ENCODE results near the gene DEDD2.

DEDD2 gene

DNA sequence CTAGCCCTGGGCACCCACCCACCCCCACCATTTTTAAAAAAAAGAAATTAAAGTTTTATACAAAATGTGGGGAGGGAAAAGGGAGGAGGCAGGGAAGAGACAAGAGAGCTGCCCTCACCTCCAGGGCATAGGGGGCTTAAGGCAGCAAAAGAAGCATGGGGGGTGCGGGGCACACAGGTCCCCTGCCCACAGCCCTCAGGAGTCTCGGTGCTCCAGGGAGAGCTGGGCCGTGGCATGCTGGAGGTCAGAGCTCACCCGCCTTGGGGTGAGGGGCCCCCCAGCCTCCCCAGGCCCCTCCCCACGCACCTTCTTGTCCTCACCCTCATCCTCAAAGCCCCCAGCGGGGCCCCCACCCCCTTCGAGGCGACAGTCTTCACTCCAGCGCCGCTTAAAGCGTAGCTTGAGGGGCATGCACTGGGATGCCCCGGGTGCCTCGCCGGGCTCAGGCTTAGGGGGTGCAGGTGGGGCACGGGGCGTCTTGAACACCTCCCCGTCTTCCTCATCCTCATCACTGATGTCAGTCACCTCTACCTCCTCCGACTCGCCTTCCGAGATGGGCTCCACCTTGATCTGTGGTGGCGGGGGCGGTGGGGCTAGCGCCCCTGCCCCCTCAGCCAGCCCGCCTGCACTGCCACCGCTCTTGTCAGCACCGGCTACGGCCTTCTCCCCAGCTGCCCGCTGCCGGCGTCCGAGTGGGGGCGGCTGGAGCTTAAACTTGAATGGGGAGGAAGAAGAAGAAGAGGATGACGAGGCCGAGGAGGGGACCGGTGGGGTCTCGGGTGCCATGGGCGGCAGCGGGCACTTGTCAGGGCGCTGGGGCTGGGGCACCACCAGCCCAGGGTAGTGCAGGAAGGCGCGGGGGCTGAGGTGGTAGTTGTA lies 31.0 kb upstream of the DEDD2 start:
- no peak for DNase-seq (ENCODE audit: low spot score)

DNA sequence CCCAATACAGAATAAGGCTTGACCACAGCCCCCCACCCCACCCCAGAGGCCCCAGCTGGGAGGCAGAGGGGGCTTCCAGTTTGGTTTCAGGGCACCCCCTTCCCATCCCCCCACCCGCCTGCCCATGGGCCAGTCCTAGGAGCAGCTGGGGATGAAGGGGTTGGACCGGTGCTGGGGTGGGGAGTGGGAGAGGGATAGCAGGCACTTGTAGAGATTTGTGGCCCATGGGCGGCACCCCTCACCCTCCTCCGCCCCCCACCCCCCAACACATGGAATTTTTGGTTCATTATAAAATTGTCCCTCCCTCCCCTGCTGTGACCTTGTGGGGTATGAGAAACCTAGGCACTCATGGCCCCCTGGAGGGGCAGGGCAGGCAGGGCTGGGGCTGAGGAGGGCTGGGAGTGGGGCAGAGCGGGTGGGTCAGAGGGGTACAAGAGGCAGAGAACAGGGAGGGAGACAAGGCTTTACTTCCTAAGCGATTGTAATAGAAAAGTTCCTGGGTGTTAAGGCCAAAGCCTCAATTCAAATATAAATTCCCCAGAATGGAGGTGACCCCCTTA lies 30.2 kb upstream of the DEDD2 start:
- no peak for DNase-seq (ENCODE audit: low spot score)

DNA sequence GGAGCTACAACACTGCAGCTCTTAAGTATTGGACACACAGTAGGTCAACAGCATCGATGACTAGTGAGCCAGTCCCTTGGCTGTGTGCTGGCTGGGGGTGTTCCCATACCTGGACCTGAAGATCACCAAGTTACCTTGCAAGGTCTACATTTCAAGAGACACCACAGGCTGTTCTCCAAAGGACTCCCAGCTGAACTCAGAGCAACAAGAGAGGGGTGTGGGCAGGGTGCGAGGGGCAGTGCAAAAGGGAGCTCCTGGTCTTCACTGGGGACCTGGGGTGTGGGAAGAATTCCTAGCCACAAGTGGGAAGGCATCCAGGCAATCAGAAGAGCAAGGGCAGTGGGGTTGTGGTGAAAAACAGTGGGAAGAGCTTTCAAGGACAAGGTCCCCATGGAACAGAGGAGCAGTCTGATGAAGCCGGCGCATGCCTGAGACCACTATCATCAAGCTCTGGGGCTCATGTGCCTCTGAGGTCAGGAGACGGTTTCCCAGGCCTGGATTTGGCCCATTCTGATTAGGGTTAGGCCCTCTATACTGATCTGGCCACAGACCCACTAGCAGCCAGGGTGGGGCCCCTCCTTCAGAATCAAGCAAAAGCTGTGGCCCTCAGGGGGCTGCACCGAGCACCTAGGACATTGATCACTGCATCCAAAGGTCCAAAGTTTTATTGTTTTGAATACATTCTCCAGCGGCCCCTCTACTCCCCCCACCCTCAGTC lies 29.6 kb upstream of the DEDD2 start:
- no peak for DNase-seq (ENCODE audit: low spot score)

DNA sequence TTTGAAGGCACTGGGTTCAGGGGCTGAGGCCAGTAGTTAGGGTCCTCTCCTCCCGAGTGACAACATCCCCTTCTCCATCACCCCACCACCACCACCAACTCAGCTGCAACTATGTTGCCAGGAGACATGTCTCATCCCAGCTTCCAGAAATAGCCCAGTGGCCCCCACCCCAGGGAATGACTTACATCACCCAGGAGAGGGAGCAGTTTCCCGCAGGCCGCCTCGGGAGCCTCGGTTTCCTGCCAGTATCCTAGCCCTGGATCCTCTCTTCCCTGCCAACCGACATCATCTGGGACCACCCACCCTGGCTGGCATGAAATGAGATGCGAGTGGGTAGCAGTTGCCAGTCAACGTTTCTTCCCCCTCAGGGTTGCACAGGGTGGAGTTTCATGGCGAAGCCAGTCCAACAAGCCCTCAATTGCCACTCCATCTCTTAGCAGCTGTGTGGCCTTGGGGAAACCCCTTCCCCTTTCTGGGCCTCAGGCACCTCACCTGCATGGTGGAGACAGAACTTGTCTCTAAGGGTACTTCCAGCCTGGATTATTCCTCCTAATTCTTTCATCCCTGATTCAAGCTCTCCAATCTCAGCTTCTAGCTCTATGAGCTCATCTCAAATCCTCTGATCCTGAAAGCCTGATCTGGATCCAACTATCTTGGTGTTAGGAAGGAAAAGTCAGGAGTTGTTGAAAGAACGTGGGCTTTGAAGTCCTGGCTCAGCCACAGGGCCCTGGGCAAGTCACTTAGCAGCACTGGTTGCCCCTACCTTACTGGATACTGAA lies 28.9 kb upstream of the DEDD2 start:
- DNase-seq (ENCODE audit: low spot score) = no peak

DNA sequence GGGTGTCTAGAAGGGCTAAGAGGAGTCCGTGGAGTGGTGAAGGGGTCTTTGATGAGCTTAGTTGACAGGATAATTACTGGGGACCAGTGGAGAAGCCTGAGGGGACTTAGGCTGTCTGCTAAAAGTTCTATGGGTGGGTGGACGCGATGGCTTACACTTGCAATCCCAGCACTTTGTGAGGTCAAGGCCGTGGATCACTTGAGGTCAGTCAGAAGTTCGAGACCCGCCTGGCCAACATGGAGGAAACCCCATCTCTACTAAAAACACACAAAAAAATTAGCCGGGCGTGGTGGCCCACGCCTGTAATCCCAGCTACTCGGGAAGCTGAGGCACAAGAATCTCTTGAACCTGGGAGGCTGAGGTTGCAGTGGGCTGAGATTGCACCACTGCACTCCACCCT lies 27.8 kb upstream of the DEDD2 start:
- no peak for DNase-seq (ENCODE audit: low spot score)

DNA sequence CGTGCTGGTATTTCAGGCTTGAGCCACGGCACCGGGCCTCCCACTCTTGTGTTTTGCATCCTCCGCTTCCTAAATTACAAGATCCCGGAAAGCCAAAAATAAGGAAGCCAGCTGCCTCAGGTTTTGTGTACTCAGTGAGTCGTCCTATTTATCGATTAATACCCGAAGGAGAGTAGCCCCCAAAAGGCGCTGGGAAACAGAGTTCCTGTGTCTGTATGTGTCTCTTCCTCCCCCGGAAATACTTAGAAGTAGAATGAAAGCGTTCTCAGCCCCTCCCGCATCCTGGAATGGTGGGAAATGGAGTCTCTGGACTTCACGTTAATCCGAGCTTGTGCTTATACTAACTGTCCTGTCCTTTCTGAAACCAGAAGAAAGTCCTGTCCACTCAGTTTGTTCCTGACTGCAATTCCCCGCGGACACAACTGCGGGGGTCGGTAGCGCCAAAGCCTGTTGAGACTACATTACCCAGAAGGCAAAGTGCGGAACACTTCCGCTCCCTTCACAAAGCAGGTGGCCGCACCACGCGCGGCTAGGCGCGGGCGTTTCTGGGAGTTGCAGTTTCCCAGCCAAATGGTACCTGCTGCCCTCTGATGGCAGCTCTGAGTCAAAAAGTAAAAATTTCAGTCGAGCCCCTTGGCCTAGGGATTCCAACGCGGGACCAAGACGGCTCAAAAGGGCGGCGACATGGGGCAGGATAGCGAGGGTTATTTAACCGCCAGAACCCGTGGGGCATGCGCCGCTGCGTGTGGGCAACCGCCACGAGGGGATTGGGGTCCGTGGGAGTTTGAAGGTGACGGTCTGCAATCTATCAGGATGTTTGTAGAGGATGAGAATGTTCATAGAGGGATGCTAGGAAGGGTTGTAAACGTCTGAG lies 27.1 kb upstream of the DEDD2 start:
- peak; percentile 92 for DNase-seq (ENCODE audit: low spot score)

DNA sequence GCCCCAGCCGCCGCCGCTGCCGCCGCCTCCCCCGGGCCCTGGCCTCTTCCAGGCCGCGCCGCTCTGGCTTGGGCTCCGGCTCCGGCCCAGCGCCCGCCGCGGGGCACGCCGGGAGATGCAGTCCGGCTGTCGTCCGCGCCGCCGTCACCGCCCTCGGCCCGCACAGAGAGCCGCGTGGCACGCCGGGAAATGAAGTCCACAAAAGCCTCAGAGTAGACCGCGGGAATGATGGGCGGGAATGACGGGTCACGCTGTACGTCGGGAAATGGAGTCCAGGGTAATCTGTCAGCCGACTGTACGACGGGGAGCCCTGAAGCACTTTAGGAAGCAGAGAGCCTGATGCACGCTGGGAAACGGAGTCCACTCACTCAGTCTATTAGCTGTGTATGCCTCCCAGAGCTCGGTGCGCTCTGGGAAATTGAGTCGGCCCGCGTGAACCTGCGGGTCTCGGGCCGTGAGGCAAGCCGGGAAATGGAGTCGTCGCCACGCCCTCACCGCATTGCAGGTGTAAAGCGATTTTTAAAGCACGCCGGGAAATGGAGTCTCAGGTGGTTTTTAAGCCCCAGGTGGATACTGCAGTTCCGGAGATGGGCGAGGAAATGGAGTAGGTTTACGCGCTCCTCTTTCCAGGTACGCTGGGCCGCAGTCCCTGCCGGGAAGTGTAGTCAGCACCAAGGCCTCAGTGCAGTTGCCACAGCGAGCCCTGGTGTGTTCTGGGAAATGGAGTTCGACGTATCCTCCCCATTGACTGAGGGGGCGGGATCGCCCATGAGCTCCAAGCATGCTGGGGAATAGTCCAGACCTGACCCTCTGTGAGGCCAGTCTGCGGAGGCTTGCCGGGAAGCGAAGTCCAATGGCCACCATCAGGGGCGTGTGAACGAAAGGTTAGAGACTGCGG lies 25.3 kb upstream of the DEDD2 start, which contains the start of gene GSK3A:
Gene GSK3A (minus strand): TSS at position 91 of the 898 bp plus-strand sequence. CDS start 137 bp downstream, outside the sequence.
- DNase-seq (ENCODE audit: low spot score) = peak; percentile 95

DNA sequence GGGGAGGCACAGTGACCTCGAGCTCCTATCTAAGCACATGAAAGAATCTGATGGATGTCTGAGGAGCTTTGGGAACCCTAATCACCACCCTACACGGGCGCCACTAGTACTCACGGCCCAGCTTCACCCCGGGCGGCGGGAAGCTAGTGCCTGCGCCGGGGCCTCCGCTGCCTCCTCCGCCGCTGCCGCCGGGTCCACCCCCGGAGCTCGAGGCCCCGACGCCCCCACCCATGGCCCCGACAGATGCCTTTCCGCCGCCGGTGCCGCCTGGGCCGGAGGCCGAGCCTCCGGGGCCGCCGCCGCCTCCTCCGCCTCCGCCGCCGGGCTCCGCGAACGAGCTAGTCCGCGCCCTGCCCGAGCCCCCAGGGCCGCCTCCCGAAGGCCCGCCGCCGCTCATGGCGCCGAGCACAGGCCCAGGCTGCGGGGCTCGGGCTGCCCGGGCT lies 24.6 kb upstream of the DEDD2 start:
- DNase-seq (ENCODE audit: low spot score) = no peak

DNA sequence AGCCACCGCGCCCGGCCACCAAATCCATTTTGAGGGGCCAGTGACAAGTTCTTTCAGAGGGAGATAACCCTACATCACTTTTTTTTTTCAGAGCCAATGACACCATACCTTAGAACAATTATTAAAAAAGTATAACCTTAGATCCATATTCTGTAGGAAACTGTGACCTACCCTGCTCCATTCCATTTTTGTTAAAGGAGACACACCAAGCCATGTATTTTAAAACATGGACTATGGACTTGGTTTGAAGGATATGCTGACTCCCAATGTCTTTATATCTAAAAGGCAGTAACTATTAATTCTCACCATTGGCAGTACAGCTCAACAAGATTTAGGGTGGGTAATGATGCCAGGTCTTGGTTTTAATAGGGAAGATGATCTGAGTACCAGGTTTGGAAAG lies 23.8 kb upstream of the DEDD2 start:
- DNase-seq (ENCODE audit: low spot score) = no peak

DNA sequence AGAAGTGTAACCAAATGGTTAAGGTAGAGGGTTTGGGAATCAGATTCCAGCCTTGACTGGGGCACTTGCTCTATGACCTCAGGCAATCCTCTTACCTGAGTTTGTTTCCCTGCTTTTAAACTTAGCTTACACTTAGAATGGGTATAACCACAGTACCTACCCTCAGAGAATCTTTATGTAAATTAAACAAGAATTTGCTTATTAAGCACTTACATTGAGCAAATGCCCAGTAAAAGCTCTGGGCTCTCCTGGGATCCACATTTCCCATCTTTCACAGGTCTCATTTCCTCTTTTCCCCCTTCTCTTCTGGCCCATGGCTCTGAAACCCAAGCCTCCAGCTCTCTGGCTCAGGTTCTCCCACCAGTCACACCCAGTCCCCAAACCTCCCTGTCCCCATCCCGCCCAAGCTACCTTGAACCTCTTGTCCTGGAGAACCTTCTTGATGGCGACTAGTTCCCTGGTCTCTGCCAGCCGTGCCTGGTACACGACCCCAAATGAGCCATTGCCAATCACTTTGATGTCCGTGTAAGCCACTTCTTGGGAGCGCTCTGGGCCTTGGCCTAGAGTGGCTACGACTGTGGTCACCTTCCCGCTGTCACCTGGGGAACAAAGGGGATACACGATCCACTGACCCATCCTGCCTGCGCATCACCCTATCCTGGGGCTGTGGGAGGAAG lies 22.2 kb upstream of the DEDD2 start:
- DNase-seq (ENCODE audit: low spot score) = no peak

DNA sequence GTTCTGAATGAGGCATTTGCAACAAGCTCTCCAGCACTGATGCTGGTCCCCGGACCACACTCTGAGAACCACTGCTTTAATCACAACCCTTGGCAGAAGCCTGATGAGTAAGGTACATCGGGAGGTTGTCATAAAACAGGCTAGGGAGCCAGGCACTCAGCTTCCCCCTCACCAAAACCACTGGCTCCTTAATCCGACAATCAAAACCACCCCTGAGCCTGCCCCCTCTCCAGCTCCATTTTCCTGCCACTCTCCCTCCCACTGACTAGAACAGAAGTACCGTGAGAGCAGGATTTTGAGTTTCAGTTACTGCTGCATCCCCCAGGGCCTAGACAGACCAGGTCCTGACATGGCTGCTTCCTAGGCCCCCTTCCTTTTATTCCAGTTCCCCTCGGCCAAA lies 17.7 kb upstream of the DEDD2 start:
- no peak for DNase-seq (ENCODE audit: low spot score)

DNA sequence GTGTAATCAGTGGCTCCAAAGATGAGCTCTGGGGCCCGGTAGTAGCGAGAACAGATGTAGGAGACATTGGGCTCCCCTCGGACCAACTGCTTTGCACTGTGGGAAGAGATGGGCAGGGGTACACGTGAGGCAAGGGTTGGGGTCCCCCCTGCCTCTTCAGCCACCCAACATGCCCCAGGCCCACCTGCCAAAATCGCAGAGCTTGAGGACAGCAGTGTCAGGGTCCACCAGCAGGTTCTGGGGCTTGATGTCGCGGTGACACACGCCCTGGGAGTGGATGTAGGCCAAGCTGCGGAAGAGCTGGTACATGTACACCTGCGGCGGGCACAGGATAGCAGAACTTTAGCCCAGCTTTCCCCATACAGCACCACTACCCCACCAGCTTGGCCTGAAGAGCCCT lies 16.9 kb upstream of the DEDD2 start:
- no peak for DNase-seq (ENCODE audit: low spot score)

DNA sequence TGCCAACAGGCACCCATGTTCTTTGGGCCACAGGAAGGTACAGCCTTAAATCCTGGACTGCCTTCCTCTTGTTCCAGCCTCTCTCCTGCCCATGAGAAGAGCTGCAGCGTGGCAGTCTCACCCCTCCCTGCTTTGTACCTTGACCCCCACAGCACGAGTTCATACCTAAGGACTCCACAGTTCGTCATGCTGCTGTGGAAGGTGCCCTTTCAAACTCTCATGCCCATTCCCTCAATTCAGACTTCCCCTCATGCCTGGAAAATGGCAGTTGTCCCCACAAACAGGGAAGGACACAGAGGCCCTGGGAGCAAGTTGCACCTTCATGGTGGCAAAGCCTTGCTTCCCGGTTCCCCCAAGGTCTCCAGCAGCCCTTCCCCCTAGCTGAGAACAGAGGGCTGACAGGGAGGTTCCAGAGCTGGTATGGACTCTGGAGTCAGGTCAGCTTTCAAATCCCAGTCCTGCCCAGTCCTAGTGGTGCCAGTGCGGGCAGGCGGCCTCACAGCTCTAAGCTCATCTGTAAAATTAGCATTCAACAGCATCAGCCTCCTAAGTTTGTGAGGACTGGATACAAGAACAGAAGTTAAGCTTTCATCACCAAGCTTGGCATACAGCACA lies 16.3 kb upstream of the DEDD2 start:
- DNase-seq (ENCODE audit: low spot score) = no peak

DNA sequence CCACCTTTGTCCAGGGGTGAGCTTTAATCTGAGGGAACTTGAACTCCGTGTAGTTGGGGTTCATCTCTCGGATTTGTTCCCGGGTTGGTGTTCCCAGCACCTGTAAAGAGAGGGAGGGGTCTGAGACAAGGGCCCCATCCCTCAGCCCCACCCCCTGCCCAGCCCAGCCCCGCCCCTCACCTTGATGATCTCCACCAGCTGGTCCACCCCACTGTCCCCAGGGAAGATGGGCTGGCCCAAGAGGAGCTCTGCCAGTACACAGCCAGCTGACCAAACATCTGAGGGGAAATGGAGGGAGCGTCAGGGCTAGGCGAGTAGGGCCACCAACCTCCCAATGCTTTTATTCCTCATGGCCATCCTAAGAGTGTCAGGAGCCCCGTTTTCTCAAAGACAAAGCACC lies 15.6 kb upstream of the DEDD2 start:
- no peak for DNase-seq (ENCODE audit: low spot score)

DNA sequence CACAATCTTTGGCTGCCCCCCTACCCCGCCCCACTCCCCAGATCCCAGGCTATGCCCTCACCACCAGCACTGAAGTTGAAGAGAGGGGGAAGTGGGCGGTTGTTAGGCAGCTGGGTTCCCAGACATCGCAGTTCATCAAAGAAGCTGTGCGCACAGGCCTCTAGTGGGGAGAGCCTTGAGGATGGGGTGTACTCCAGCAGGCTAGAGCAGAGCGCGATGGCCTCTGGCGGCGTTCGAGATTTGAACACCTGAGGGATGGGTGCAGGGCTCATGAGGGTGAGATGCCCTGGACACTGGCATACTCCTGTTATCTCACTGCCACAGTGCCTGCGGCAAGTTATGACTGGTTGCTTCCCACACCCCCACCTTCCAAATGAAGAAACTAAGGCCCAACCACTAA lies 15.0 kb upstream of the DEDD2 start:
- DNase-seq (ENCODE audit: low spot score) = no peak

DNA sequence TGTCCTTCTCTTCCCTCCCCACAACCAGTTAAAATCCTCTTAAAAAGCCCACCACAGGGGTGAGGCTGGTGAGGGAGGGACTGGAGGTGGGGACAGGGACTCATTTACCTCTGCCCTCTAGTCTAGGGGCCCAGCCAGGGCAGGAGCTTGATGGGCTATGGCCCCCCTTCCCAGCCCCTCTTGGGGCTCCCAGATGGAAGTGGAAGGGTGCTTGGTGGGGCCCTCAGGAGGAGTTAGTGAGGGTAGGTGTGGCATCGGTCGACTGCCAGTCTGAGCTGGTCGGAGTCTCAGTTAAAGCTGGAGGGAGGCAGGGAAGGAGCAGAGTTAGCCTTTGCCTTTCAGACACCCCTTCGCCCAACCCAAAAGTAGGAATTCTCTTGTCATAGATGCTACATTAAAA lies 13.1 kb upstream of the DEDD2 start:
- no peak for DNase-seq (ENCODE audit: low spot score)

DNA sequence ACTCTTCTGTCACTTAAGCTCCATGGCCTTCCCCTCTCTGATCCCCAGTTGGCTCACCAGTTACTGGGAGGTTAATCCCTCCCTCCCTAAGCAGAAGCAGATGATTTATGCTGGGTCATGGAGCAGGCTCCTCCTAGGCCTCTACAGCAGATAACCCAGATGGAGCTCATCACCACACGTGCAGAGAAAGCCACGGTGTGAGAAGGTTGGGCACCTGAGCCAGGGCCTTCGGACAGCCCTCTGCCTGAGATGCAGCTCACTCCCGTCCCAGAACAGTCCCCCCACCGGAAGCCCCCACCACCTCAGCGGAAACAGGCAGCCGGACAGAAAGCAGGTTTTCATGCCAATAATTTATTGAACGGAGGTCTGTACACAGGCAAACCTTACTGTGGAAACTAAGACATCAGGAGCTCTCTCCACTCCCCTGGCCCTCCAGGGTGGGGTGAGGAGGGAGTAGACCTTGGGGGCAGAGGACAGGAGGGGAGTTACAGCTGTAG lies 12.4 kb upstream of the DEDD2 start:
- DNase-seq (ENCODE audit: low spot score) = no peak

DNA sequence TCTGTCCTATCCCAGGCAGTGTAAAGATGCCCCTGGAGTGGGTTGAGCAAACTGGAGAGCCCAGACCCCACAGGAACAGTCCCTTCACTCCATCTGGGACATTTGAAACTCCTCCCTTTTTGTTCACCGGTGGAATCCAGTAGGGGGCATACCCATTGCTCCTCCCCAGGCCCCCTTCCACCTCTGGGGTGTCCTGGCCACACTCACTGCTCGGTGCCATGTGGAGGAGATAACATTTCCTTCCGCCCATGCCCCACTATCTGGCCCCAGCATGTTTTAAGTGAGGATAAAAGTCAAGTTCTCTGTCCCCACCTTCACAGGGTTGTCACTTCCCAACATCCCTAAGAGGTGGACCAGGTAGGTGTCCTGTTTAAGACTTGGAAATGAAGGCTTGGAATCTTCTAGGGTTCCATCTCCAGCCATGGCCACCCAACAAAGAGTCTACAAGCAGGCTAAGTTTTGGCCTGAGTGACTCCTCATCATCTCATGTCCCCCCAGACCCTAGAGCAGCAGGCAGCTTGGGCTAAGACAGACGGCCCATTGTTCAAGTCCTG lies 11.9 kb upstream of the DEDD2 start:
- DNase-seq (ENCODE audit: low spot score) = no peak

DNA sequence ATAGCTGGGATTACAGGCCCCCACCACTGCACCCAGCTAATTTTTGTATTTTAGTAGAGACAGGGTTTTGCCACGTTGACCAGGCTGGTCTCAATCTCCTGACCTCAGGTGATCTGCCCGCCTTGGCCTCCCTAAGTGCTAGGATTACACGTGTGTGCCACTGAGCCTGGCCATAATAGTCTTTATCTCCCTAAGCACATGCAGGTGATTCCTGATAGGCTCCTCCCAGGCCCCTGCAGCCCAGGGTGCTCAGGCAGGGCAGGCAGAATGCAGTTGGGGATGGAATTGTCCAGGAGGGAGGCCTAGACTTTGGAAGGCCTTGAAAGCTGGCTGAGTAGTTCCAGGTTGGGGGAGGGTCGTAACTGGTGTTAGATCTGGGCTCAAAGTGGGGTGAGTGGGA lies 11.2 kb upstream of the DEDD2 start:
- no peak for DNase-seq (ENCODE audit: low spot score)

Measured in HuH-7.5 (cell line).